Stimulated activated CD8-positive, alpha-beta memory T cell treated with anti-CD3 and anti-CD28 coated beads, Interleukin-15, amount 100 ng/mL, for 48 hours (primary cell): ENCODE data around the gene CACTIN.
"Not testable (repeated sequence)": the region's sequence is repeated elsewhere in the genome, so short reads cannot be mapped to it uniquely, and the experiment has no call there.

Source experiments
- DNase-seq, 2 donors: peaks; one replicate each; pipeline ENCODE4 v3.0.0-alpha.2; 2020; ENCODE audit warnings: low read depth in 2 of 2

The CACTIN gene

DNA sequence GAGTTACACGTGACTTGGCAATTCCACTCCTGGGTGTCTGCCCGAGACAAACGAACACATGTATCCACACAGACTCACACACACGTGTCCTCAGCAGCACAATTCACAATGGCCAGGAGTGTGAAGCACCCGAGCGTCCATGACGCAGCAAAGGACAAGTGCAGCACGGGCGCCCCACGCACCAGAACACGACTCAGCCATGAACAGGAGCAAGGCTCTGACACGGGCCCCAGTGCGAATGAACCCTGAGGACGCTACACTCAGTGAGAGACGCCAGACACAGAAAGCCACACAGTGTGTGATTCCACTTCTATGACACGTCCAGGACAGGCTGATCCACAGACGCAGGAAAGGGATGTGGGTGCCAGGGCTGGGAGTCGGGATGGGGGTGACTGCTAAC, 37.2 kb upstream of the CACTIN start:
- DNase-seq = no peak

DNA sequence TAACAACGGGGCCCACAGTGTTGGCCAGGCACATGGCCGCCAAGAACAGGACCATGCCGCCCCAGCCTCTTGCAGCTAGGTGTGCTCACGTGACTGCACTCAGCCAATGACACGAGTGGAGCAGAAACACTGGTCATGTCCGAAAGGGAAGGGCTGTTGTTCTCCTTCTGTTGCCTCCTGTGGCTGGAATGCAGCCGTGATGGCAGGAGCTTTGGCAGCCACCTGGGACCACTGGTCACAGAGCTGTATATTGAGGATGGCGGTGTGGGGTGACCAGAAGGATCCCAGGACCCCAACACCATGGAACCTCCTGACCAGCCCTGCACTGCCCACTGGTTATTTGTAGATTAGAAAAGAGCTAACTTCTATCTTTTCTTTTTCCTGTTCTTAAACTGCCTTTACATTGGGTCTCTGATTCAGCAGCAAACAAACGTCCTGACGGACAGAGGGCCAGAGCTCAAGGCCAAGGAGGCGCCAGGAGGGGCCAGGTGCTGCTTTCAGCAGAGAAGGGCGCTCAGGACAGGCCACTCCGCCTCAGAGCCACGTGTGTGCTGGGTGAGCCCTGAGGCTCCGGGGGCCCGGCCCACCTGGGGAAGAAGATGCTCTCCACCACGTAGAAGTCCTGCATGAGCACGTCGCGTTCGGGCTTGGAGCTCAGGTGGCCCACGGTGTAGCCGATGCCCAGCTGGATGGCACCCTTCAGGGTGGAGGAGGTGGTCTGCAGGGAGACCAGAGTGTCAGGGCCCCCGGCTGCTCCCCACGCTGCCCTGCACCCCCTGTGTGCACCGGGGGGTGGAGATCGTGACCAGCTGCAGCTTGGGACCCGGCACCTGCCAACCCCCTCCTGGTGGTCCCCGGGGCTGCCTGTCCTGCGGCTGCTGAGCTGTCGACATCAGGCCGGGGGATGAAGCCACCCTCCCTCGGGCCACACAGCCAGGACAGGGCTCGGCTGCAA, 35.0 kb upstream of the CACTIN start:
- no peak for DNase-seq

DNA sequence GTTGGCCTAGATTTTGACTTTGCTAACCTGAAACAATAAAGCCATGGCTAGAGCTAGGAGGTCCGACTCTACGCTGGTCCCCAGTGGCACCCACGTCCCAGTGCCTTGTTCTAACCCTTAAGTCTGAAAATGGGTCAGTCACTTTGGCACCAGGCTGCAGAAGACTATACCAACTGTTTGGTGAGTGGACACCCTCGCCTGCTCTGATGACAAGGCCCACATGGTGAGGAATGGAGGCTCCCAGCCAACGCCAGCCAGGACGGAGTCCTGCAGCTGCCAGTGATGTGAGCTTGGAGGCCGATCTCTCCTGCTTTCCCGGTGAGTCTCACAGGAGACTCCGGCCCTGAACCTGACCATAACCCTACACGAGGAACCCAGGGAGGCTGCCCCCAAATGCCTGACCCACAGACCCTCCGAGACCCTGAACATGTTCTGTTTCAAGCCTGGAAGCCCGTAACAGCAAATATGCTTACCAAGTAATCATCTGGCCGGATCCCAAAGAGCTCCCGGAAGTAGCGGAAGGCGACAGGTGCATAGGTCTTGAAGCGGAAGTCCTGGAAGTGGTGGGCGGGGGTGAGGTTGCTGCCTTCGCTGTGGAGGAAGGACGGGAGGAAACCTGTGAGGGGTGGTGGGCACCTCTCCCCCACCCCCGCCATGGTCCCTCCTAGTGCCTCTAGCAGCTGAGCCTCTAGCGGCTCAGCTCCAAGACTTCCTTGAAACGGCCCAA, 34.1 kb upstream of the CACTIN start:
- no peak for DNase-seq

DNA sequence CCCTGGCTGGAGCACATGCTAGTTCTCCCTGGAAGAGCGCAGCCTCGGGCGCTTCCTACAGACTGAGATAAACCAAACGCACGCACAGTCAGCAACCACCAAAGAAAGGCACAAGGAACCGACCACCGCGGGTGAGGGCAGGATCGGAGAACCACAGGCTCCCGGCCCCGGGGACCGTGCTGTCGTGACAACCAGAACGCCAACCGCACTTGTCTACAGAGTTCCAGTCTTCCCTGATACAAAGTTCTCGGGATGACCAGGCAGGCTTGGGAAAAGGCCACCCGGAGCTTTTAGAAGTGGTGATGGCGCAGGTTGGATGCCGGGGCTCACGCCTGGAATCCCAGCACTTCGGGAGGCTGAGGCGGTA, 33.1 kb upstream of the CACTIN start:
- no peak for DNase-seq

DNA sequence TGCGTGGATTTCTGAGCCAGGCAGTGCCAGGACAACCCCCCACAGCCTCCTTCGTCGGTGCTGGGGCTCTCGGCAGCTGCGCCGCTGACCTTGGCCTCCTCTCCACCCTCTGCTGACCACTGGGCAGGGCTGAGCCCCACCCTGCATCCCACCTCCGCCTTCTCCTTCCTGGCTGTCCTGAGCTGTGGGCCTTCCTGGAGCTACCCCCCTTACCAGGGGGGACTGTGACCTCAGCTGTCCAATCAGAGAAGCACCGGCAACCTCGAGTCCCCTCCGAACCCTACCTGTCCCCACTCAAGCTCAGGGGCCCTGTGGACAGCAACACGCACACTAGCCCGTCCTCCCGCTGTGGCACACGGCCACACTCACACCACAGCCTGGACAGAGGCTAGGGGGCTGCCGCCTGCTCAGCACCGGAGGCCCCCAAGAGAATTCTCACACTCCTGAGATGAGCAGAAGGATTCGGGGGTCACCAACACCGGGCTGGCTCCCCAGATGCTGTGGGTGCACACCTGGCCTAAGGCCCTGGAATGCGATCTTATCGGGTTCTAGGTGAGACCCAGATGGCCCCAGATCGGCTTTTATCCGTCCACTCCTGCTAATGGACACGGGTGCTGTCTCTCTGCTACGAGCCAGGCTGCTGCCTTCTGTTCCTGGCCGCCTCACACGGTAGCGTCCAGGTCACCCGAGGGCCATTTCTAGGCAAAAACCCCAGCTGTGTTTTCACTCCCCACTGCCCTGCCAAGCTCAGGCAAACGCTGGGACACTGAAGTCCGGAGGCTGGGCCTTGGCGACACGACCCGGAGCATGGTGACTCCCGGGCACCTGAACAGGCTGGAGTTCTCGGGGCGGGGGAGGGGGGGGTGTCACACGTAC, 32.5 kb upstream of the CACTIN start:
- no peak for DNase-seq

DNA sequence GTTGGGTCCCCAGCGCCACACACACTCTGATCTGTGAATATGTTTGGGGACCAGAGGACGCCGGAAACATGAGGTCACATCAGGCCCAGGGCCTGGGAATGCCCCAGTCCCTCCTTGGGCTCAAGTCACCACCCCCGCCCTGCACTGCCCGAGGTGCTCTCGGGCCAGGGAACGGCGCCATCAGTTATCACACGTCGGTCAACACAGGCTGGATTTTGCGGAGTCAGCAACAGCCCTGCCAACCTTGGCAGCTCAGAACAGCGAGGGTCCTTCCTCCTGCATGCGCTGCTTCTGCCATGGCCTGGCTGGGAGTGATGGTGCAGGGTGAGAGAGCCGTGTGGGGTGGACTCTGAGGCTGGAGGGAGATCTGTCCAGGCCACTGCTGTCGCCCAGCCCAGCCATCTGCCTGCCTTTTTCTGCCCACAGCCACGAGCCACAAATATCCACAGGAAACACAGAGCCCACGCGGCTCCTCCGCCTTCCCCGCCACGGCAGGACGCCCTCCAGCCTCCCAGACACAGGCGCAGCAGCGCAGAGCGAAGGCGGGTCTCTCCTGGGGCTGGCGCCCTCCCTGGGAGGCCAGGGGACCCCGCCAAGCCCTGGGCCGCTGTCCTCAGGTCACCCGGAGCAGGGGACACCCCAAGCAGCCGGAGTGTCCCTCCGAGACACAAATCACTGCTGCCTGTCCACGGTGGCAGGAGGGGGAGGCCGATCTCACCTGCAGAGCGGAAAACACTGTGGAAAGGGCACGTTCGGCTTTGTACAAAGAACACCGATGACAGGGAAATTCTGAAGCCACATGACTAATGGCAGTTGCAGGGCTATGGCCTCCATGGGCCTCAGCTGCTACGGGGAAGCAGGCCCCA, 31.6 kb upstream of the CACTIN start:
- no peak for DNase-seq

DNA sequence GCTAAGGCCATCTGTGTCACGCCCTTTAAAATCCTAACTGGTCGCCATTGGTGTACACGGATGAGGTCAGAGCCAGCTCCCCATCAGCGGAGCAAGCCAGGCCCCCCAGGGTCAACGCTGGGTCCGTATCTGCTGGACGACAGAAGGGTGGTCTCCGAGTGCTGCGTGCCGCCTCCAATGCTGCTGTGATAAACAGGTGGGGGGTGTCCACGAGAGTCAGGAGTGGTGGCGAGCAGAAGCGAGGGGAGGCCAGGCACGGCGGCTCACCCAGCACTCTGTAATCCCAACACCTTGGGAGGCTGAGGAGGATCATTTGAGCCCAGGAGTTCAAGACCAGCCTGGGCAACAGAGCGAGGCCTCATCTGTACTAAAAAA, 30.8 kb upstream of the CACTIN start:
- DNase-seq = no peak

DNA sequence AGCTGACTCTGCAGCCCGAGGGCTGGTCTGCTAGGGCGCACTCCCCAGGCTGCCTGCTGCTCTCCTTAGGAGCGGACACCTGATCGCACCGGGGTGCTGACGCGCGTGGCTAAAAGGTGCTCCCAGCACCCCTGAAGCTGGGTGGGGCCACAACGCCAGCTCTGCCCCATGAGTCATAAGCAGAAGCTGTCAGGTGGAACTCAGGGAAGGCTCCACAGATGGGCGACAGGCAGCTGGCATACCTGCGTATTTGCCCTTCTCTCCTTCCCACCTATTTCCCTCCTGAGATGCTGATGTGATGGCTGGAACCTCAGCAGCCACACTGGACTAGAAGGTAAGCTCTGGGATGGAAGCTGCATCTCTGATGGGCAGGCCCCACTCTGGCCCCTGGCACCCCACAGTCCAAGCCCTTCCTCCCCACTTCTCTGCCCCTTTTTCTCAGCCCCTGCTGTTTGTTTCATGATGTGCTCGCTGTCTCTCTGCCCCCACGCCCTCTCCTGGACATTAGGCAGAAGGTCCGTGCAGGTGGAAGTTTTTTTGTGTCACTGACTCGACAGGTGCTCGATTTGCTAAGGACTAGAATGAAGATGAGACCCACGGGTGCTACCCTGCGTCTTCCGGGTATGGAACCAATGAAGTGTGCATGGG, 30.3 kb upstream of the CACTIN start:
- no peak for DNase-seq

DNA sequence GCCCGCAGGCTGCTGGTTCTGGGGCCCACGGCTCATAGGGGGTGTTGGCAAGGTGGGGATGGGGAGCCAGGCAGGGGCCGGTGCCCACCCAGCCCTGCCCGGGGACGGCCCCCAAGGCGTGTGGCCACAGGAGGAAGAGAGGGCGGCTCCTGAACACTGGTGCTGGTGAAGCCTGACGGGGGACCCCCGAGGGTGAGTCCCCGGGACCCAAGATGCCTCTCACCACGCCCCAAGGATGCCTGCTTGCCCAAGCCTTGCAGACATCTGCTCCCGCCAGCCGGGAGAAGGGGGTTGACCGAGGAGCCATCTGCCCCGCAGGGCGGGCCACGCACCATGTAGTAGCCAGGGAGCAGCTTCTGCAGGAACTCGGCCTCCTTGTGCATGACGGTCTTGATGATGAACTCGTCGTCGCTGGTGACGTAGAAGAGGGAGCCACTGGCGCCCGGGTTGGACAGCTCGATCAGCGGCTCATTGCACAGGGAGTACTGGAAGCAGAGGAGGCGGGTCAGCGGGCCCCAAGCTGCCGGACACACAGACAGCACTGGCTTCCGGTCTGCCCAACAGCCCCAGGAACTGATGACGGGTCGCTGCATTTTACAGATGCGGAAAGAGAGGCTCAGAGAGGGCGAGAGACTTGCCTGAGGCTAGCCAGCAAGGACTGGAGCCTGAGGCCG, 29.6 kb upstream of the CACTIN start:
- DNase-seq = no peak

DNA sequence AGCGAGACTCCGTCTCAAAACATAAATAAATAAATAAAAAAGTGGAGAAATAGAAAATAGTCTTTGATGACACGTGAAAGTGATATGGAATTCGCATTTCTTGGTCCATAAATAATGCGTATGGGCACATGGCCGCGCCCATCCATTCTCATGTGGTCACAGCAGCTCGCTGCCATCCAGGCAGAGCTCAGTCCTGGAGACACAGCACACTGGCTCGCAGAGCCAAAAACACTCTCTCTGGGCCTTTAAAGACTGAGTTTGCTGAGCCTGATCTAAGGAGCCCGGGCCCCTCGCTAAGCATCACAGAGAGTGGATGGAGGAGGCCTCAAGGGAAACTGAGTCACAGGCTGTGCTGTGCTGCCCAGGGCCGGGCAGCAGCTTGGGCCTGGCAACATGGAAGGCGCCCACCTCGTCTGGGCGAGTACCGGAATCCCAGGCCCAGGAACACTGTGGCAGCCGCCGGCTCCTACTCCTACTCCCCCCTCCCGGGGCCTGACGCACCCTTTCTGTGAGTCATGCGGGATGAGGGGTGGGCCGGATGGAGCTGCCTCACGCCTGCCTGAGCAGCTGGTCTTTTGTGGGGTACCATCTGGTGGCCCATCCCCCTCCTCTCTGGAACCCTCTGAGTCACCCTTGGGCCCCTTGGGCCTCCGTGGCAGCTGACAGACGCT, 28.9 kb upstream of the CACTIN start:
- no peak for DNase-seq

DNA sequence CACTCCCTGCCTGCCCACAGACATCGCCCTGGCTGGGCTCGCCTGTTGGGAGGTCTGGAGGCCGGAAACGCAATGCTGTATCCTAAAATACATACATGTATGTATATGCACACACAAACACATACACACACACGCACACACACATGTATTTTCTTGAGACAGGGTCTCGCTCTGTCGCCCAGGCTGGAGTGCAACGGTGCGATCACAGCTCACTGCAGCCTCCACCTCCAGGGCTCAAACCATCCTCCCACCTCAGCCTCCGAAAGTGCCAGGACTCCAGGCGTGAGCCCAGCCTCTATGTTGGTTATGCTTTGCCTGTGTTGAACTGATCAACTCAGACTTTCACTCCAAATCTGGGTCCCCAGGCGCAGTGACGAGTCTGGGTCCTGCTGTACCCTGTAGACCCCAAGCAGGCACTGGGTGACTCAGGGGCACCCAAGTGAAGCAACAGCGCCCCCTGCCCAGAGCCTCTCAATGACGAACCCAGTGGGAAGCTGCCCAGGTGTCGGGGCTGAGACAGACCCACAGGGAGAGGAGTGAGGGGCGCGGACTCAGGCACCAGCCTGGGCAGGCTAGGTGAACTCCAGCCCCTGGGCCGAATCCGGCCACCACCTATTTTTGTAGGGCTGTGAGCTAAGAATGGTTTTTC, 27.4 kb upstream of the CACTIN start:
- no peak for DNase-seq

DNA sequence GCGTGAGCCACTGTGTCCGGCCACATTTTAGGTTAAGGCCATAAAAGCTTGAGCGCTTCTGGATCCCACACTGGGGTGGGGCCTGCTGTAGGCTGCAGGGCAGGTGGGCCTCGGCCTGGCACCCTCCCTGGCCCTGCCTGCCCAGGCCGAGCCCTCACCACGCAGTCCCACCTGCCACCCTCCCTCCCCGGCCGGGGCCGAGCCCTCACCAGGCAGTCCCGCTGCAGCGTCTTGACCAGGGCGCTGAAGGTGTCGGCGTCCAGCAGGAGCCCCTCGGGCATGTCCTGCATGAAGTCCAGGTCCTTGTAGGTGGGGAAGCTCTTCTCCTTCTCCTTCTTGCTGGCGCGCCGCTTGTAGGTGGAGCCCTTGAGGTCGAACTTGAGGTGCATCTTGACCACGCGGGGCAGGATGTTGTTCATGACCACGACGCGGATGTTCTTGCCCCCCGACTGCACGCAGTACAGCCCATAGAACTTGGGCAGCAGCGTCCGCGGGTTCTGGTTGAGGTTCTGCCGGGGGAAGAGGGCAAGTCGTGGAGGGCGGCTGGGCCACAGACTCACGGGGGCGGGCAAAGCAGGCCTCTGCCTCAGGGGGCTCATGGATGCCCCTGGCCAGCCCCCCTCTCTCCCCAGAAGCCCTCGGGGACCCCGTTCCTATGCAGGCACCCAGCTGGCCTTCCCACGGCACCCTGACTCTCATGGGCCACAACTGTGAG, 26.6 kb upstream of the CACTIN start:
- DNase-seq = no peak

DNA sequence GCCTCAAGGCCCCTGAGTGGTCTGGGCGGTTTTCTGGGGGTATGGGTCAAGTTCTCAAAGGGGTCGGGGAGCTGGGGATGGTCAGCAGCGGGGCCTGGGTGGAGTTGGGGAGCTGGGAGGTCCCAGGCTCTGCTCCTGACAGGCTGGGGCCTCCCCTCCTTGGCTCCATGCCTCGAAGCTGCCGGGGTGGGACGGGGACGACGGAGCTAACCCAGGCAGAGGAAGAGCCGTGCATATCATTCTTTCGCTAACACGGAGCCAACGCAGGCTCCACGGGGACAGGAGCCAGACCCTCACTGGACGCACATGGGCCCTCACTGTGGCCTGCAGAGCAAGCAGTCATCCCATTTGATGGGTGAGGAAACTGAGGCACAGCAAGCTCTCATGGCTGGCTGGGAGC, 25.8 kb upstream of the CACTIN start:
- no peak for DNase-seq

DNA sequence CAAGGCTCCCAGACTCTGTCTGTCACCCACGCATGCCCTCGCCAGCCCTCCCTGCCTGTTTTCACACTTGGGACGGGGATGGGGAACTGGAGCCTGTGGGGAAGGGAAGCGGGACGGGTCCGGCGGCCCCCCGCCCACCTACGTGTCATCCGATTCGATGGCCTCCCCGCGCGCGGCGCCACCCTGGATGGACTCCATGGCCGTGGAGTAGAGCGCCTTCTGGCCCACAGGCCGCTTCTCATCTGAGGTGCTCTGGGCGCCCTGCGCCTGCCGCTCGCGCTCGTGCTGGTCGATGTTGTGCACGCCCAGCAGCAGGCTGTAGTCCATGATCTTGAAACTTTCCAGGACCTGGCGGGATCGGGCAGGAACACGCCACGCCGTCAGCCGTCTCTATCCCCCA, 25.1 kb upstream of the CACTIN start:
- no peak for DNase-seq

DNA sequence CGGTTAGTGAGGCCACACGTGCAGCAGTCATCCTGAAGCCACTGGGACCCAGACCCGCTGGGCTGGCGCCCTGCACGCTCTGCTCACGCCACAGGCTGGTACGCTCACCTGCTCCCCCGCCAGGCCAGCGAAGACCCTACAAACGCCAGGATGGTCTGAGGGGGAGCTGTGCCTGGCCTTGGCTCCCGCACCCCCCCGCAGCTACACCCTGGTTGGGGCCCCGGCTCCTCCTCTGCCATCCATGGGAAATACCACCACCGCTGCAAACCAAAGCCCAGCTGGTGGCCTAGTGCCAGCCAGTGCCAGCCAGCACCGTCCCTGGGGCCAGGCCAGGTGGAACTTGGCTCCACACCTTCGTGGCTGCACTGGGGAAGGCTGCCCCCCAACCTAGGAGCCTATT, 23.3 kb upstream of the CACTIN start:
- DNase-seq = no peak

DNA sequence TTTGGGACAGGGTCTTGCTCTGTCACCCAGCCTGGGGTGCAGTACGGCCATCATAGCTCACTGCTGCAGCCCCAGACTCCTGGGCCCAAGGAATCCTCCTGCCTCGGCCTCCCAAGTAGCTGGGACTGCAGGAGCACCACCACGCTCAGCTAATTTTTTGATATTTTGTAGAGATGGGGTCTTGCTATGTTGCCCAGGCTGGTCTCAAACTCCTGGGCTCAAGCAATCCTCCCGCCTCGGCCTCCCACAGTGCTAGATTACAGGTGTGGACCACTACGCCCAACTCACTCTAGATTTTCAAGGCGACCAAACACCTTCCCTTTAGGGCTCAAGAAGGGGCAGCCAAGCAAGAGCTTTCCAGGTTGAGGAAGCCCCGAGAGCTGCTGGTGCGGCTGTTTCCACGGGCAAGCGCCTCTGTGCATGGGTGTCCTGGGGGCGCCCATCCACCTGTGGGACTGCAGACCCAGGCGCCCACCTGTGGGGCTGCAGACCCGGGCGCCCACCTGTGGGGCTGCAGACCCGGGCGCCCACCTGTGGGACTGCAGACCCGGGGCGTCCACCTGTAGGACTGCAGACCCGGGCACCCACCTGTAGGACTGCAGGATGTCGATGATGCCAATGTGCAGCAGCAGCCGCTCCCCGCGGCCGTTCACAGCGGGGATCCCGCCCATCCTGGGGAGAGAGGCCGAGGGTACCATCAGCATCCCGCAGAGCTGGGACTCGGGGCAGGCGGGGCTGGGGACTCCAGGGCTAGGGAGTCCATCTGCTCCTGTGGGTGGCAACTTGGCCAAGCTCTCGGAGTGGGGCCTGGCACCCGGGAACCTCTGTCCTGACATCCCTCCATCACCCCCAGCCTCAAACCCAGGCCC, 21.7 kb upstream of the CACTIN start:
- no peak for DNase-seq

DNA sequence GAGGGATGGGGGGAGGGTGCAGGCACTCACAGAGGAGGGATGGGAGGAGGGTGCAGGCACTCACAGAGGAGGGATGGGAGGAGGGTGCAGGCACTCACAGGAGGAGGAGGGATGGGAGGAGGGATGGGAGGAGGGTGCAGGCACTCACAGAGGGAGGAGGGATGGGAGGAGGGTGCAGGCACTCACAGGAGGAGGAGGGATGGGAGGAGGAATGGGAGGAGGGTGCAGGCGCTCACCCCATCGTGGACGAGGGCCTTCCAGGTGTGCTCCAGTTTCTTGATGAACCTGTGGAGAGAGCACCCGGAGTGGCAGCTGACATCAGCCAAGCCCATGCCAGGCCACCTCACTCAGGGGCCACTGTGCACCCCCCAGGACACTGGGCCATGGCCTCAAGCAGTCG, 20.5 kb upstream of the CACTIN start:
- not testable (repeated sequence) for DNase-seq
